Nephron (organoid): Measurements from ENCODE around the gene IQGAP2.

Experiments used
- H3K27ac Mint-ChIP-seq, 3 experiments: 2 replicates each; pipeline ENCODE4 v1.8.0; 2020; ENCODE audit warnings: mixed read lengths in 3 of 3, mild to moderate bottlenecking in 2 of 3, moderate library complexity in 1 of 3
- H3K27me3 Mint-ChIP-seq: 2 replicates; pipeline ENCODE4 v1.8.0; 2021; ENCODE audit warnings: low read depth, mild to moderate bottlenecking, moderate library complexity, mixed read lengths
- H3K36me3 Mint-ChIP-seq: 2 replicates; pipeline ENCODE4 v1.8.0; 2020; ENCODE audit warnings: low read depth, mixed read lengths
- H3K4me1 Mint-ChIP-seq: 2 replicates; pipeline ENCODE4 v1.8.0; 2020; ENCODE audit warnings: mixed read lengths
- H3K4me3 Mint-ChIP-seq, 3 experiments: 2 replicates each; pipeline ENCODE4 v1.8.0; 2020; ENCODE audit warnings: mild to moderate bottlenecking in 3 of 3, mixed read lengths in 3 of 3, moderate library complexity in 2 of 3
- H3K9me3 Mint-ChIP-seq: 2 replicates; pipeline ENCODE4 v1.8.0; 2020; ENCODE audit warnings: mixed read lengths
- CTCF ChIP-seq, 3 experiments: fragments of 200-600 bp; sonication (generic); IDR thresholded peaks; one replicate each; pipeline ENCODE4 v1.5.0; 2021; ENCODE audit warnings: antibody characterized with exemption in 3 of 3; ENCODE audit not compliant: unreplicated experiment in 3 of 3

IQGAP2 gene

GRCh38 chr5:76522103-76522935 is 119.2 kb downstream of the IQGAP2 start:
- no peaks in the 10 kb centered on the region for H3K27me3 Mint-ChIP-seq
- peaks cover 4% of the 10 kb centered on the region for H3K36me3 Mint-ChIP-seq
- H3K9me3 Mint-ChIP-seq: no peaks in the 10 kb centered on the region
- TF ChIP-seq CTCF (IDR thresholded peaks at IDR 0.05; ENCODE audit: unreplicated experiment in 3 of 3): no peak
- no peak overlapping the region for H3K4me3 Mint-ChIP-seq
- peak overlapping the region in 2 of 3 experiments; percentile 53 to 62 for H3K27ac Mint-ChIP-seq
- H3K4me1 Mint-ChIP-seq: peaks cover 62% of the 10 kb centered on the region

GRCh38 chr5:76524101-76524835 is 121.2 kb downstream of the IQGAP2 start:
- H3K4me3 Mint-ChIP-seq: no peak overlapping the region
- H3K36me3 Mint-ChIP-seq: no peaks in the 10 kb centered on the region
- H3K27me3 Mint-ChIP-seq: no peaks in the 10 kb centered on the region
- peaks cover 66% of the 10 kb centered on the region for H3K4me1 Mint-ChIP-seq
- H3K9me3 Mint-ChIP-seq: no peaks in the 10 kb centered on the region
- peak overlapping the region; percentile 49 to 87 (median 62) for H3K27ac Mint-ChIP-seq
- TF ChIP-seq CTCF (IDR thresholded peaks at IDR 0.05; ENCODE audit: unreplicated experiment in 3 of 3): no peak

GRCh38 chr5:76524868-76525267 is 121.8 kb downstream of the IQGAP2 start:
- Mint-ChIP-seq H3K27me3 (no peaks in the 10 kb centered on the region), H3K27ac (peak overlapping the region; percentile 49 to 87 (median 62)), H3K36me3 (no peaks in the 10 kb centered on the region), H3K4me1 (peaks cover 64% of the 10 kb centered on the region), H3K9me3 (no peaks in the 10 kb centered on the region), H3K4me3 (peak overlapping the region in 1 of 3 experiments; percentile 13)
- no peak for TF ChIP-seq CTCF (IDR thresholded peaks at IDR 0.05; ENCODE audit: unreplicated experiment in 3 of 3)

- no peak for TF ChIP-seq CTCF (IDR thresholded peaks at IDR 0.05; ENCODE audit: unreplicated experiment in 3 of 3)
- no peaks in the 10 kb centered on the region for H3K9me3 Mint-ChIP-seq
- H3K36me3 Mint-ChIP-seq: no peaks in the 10 kb centered on the region
- peak overlapping the region in 1 of 3 experiments; percentile 62 for H3K27ac Mint-ChIP-seq
- H3K4me3 Mint-ChIP-seq: no peak overlapping the region
- H3K27me3 Mint-ChIP-seq: no peaks in the 10 kb centered on the region
- peaks cover 62% of the 10 kb centered on the region for H3K4me1 Mint-ChIP-seq
Measured at GRCh38 chr5:76525956-76526355, 122.9 kb downstream of the IQGAP2 start.

GRCh38 chr5:76526950-76527583 is 124.0 kb downstream of the IQGAP2 start:
- H3K27me3 Mint-ChIP-seq: no peaks in the 10 kb centered on the region
- H3K4me3 Mint-ChIP-seq: no peak overlapping the region
- H3K9me3 Mint-ChIP-seq: no peaks in the 10 kb centered on the region
- no peak for TF ChIP-seq CTCF (IDR thresholded peaks at IDR 0.05; ENCODE audit: unreplicated experiment in 3 of 3)
- peak overlapping the region in 2 of 3 experiments; percentile 49 to 62 for H3K27ac Mint-ChIP-seq
- H3K4me1 Mint-ChIP-seq: peaks cover 55% of the 10 kb centered on the region
- H3K36me3 Mint-ChIP-seq: no peaks in the 10 kb centered on the region
